Hematopoietic multipotent progenitor cell treated with erythropoietin and hydrocortisone succinate and interleukin-3 and kit ligand, for 8 days (in vitro differentiated cells): ENCODE data around the gene LRPPRC.
A peak's percentile ranks its signal among the peaks of the same experiment; 100 is the strongest.
"Not testable (repeated sequence)": the region's sequence is repeated elsewhere in the genome, so short reads cannot be mapped to it uniquely, and the experiment has no call there.

ENCODE experiments used
- DNase-seq: peaks from one replicate; pipeline ENCODE4 v3.0.0-alpha.2; 2015

Gene LRPPRC

GRCh38 chr2:43977677-43978375 lies 18.0 kb downstream of the LRPPRC start:
- no peak for DNase-seq

DNA sequence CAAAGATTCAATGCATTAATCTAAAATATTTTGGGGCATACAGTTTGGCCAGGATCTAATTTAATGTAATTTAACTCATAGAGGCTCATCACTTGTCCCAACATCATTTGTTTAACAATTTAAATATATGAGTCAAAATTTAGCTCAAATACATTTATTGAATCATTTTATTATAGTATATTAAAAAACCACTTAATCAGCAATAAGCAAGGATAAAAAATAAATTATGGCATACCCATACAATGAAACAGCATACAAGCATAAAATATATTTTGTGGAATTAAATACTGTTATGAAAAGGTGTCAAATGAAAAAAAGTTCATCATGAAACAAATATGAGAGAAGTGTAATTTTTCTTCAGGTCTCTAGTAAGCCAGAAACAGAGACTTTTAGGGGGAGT lies 34.9 kb downstream of the LRPPRC start:
- DNase-seq = no peak

- DNase-seq = no peak
These were observed 37.2 kb downstream of the LRPPRC start for GRCh38 chr2:43958397-43959275.

GRCh38 chr2:43950383-43951008 lies 45.3 kb downstream of the LRPPRC start:
- peak; percentile 75 for DNase-seq

DNA sequence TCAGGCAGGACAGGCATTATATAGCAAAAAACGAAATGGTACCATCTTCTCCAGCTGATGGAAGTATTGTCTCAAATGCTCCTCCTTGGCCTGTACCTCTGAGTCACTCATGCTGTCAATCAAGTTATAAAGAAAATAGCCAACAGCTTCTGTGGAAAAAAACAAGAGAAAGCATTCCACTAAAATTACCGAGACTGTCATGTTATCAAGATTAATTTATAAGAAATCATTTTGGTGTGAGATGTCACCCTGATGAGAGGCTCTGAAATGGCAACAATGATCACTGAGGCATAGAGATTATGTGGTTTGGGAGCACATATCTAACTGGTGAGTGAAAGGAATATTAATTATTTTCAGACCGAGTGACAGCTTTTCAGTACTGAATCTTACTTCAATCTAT lies 47.4 kb downstream of the LRPPRC start:
- no peak for DNase-seq

DNA sequence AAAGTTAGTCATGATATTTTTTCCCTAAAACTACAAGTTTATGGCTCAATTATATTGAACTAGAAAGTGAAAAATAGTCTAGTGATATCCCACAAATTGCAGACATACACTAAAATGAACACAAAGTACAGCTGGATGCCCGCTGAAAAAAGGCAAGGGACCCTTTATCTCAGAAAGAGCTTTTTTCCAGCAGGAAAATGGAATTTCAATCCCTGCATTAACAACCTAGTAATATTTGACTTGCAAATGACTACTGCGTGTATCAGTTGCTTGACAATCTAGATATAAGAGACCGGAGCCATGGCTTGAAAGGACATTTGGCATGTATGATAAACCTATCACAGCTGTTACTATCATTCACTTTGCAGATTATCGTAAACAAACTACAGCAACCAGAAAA lies 49.1 kb downstream of the LRPPRC start:
- no peak for DNase-seq

- DNase-seq = no peak
These were observed 50.4 kb downstream of the LRPPRC start for GRCh38 chr2:43945439-43945838.

GRCh38 chr2:43944915-43945314 lies 50.9 kb downstream of the LRPPRC start:
- no peak for DNase-seq

DNA sequence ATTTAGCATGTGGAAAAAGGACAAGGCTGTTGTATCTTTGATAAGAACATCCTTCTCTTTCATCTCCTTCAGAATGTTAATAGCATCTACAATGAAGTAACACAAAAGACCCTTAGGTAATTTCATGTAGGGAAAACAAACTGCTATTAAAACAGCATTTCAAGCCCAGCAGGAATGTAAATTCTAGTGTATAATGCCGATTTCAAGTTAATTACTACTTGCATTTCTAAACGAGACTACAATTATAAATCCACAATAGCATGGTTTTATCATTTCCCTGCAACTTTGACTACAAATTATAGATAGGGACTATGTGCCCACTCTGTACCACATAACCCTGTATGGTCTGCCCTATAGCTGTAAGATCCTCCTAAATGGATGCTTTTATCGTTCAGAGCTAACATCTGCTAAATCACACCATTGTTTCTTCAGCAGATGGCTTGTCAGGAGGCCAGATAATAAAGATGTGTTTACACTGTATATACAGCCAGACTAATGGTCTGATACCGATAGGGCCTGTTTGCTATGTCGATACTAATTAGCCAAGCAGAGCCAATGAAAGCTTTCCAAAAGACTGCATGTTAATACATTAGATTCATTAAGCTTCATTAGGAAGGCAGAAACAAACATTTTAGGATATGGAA lies 51.9 kb downstream of the LRPPRC start:
- DNase-seq = peak; percentile 12

- DNase-seq = no peak
These were observed 52.5 kb downstream of the LRPPRC start for GRCh38 chr2:43943323-43943722.

GRCh38 chr2:43942881-43943280 lies 52.9 kb downstream of the LRPPRC start:
- no peak for DNase-seq

DNA sequence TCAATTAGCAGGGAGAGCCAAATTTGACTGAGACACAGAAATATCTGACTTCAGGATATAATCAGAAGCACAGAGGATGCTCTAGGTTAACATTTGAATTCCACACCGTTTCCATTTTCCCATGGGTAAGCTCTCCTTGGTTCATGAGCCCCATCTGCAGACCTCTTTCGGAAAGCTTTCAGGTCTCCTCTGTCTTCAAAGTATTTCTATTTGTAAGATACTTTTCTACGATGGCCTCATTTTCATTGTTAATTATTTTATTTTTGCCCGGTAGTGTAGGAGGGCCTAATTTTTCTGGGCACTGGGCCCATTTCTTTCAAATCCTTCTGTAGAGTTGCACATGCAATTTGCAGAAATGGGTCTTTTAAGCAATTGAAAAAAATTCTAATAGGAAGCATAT lies 53.8 kb downstream of the LRPPRC start:
- DNase-seq = no peak

DNA sequence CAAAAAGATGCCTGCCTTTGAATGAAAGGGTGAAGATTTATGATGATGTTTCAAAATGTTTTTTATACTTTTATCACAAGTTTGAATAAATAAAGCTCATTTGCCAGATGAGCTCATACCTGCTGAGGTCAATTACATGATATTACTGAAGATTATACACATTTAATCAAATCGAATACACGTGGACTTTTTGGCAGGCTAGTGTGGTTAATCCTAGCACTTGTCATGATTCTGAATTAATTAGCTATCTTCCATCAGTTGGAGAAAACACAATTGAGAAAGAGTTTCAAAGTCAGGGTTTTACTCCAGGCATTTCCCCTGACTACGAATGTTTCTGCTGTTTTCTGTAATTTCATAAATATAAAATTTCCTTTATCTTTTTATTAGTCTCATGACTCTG lies 54.4 kb downstream of the LRPPRC start:
- DNase-seq = no peak

DNA sequence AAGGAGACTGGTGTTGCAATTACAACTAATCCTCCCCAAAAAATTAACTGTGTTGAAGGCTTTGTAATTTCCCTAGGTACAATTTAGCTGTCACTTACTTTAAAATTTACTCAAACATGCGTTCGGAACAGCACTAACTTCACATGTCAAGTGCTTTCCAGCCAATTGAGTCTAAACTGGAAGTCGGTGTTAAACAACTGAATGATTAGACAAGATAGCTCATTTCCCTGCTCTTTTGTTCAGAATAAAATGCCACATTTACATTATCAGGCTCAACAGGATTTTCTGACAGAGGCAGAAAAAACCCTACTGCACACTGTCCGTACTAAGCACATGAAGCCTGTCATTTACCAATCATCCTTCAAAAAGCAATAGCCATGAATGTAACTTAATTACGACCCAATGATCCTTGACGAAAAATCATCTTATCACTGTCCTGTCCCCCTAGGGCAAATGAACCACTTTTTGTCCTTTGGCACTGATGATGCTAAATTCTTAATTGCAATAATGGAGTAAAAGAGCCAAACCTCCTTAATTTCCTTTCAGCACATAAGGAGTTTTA lies 56.0 kb downstream of the LRPPRC start:
- no peak for DNase-seq

GRCh38 chr2:43937269-43937820 lies 58.4 kb downstream of the LRPPRC start:
- DNase-seq = no peak

- DNase-seq = no peak
These were observed 61.2 kb downstream of the LRPPRC start for GRCh38 chr2:43934567-43934966.

DNA sequence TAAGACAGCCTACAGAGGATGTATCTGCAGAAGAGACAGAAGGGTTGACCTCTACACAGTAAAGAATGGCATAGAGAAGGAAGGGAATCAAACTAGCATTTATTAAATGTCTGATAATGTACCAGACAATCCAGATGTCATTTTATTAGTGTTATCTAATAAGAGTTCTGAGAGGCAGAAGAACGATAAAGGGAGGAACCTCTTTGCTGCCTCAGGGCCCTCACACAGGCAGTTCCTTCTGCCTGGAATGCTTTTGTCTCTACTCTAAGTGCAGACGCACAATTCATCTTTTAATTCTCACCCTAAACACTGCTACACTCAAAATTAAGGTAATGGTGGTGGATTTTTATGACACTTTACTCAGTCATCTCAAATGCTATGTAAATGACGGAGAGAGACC lies 64.5 kb downstream of the LRPPRC start:
- DNase-seq = no peak

DNA sequence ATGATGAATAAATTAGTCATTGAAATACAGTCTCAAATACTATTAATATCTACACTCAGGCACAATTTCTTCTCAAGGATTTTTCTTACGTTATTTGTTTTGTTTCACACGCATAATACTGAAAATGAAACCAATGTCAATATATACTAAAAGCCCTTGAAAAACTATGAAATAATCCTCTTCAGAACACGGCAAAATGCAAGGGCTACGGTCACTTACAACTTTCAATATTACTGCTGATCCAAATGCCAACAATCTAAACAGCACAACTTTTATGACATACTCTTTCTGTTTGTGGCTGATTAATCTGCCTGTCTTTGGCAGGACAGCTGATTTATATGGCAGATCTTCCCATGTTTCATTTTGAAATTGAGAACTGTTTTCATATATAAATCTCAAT lies 68.3 kb downstream of the LRPPRC start:
- no peak for DNase-seq

DNA sequence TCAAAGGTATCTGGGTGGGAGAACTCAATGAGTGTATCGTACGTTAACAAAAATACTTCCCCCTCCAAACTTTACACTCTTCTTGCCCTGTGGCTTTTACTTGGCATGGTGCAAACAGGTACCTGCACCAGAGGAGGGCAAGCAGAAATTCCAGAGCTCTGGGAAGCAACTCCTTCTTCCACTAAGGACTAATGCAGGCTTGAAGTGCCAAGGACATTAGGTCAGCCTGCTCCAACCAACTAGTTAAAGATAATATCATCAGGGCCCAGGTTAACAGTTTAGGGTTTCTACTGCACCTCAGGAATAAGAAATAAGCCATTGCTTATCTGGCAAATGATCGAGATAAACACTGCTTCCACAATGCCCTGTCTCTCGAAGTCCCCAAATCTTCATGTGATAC lies 70.4 kb downstream of the LRPPRC start:
- no peak for DNase-seq

GRCh38 chr2:43924463-43924862 lies 71.3 kb downstream of the LRPPRC start:
- DNase-seq = no peak

- DNase-seq = not testable (repeated sequence)
These were observed 84.5 kb downstream of the LRPPRC start for GRCh38 chr2:43911136-43911790.

GRCh38 chr2:43906448-43907109 lies 89.2 kb downstream of the LRPPRC start:
- no peak for DNase-seq
